Raji (cell line): Measurements from ENCODE around the gene ARMC9.

Experiments
- POLR2A ChIP-seq: IDR thresholded peaks from 2 replicates; pipeline ENCODE4 v1.6.1; 2011; ENCODE audit warnings: low read depth, low read length, control low read depth; ENCODE audit not compliant: insufficient read depth

The ARMC9 gene, protein sequence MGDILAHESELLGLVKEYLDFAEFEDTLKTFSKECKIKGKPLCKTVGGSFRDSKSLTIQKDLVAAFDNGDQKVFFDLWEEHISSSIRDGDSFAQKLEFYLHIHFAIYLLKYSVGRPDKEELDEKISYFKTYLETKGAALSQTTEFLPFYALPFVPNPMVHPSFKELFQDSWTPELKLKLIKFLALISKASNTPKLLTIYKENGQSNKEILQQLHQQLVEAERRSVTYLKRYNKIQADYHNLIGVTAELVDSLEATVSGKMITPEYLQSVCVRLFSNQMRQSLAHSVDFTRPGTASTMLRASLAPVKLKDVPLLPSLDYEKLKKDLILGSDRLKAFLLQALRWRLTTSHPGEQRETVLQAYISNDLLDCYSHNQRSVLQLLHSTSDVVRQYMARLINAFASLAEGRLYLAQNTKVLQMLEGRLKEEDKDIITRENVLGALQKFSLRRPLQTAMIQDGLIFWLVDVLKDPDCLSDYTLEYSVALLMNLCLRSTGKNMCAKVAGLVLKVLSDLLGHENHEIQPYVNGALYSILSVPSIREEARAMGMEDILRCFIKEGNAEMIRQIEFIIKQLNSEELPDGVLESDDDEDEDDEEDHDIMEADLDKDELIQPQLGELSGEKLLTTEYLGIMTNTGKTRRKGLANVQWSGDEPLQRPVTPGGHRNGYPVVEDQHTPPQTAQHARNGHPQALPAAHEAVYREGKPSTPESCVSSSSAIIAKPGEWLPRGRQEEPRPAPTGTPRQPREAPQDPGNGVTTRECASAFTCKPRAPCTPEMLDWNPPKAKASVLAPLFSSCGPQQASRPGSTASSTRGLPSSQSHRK

GRCh38 chr2:231198291-231199173 lies at the start of gene ARMC9:
Gene ARMC9, plus strand, starts transcription at chr2:231198631. Its CDS starts 7,608 bp downstream, at chr2:231206239.
- peak; percentile 97 for TF ChIP-seq POLR2A

GRCh38 chr2:231152800-231153557 lies 45.5 kb upstream of the ARMC9 start:
- no peak for TF ChIP-seq POLR2A

DNA sequence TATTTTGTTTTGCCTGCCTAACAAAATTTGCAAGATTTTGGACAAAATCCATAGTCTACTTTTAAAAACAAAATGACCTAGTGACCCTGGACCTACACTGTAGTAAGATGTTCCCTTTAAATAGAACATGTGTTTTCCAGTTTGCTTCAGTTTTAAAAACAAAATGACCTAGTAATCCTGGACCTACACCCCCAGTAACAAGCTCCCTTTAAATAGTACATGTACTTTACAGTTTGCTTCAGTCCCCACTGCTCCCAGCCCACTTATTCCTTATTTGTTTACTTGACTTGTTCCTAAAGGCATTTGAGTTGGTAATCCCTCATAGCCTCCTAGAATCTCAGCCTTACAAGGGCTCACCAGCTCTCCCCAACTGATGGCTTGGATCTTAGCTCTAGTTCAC lies 39.1 kb upstream of the ARMC9 start:
- TF ChIP-seq POLR2A, result no peak

GRCh38 chr2:231160701-231161100 lies 37.7 kb upstream of the ARMC9 start:
- TF ChIP-seq POLR2A, result no peak

DNA sequence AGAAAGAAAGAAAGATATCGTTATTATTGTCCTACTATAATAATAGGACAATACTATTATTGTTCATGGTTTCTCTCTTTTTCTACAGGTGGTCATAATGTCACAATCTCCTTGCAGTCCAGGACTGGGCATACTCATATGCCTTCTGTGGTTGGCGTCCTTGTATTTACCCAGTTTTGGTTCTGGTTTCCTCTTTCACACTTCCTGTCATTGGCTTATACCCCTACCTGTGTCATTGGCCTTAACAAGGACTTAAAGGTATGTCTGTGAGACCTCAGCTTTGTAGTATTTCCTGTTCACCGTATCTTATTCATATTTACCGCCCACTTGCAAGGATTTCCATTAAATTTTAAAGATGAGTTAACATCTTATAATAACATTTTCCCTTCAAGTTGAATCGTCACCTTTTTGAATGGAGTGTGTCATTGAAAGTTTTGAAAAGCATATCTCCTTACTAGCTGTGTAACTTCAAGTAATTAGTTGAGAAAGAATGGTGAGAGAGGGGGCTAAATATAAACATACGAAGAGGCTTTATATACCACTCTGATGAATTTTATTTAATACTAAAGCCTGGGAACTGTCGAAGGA lies 37.1 kb upstream of the ARMC9 start:
- TF ChIP-seq POLR2A, result no peak

DNA sequence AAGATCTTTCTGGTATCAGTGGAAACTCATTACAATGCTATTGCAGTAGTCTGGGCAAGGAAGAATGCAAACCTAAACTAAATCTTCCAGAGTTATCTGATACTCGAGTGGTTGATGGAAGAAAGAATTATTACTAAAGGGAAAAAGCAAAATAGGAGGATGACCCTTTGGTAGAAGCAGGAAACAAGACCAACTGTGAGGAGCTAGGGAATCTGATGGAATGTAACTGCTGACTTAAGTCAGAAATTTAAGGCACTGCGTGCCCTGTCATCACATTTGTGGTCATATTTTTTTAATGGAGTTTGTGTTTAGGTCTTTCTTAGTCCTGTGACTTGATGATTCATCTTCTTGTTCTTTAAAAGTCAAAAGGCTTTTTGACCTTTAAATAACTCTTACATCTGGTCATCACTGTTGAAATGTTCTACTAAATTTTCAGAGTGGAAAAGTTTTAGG lies 36.5 kb upstream of the ARMC9 start:
- TF ChIP-seq POLR2A, result no peak

DNA sequence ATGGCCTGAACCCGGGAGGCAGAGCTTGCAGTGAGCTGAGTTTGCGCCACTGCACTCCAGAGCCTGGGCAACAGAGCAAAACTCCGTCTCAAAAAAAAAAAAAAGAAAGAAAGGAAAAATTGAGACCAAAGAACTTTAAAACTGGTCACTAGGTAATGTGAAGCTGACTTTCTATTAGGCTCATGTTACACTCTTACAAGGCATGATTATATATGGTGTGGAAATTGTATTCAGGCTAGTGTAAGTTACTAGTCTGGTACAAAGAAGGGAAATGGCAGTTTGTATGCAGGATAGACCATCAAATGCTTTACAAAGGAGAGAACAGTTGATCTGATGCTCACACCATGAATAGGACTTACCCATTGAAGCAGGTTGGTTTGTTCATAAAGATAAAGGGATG lies 35.4 kb upstream of the ARMC9 start:
- TF ChIP-seq POLR2A, result no peak

DNA sequence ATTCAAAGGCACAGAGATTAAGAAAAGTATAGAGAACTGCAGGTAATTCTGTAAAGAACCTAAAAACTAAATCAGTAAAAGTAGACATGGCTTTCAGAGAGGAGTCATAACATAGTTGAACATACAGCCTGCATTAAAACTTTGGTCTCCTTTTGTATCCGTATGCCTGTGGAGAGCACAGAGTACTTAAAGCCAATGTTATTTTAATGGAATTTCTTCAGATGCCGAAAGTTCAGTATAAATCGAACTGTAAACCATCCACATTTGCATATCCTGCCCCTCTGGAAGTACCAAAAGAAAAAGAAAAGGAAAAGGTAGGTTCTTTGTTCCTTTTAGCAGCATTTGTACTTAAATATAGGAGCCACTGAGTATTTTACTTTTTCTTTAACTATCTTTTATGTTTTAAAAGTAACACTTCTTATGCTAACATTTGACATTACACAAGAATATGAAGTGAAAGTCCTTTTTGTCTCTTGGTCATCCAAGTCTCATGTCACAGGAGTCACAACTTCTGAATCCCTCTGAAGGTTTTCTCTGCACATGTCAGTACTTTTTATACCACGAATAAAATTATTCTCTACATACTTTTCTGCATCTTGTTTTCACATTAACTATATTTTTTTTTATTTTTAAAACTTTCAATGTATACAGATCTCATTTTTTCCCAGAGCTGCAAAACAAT lies 34.9 kb upstream of the ARMC9 start:
- TF ChIP-seq POLR2A, result no peak

GRCh38 chr2:231167745-231168459 lies 30.5 kb upstream of the ARMC9 start:
- TF ChIP-seq POLR2A, result no peak

DNA sequence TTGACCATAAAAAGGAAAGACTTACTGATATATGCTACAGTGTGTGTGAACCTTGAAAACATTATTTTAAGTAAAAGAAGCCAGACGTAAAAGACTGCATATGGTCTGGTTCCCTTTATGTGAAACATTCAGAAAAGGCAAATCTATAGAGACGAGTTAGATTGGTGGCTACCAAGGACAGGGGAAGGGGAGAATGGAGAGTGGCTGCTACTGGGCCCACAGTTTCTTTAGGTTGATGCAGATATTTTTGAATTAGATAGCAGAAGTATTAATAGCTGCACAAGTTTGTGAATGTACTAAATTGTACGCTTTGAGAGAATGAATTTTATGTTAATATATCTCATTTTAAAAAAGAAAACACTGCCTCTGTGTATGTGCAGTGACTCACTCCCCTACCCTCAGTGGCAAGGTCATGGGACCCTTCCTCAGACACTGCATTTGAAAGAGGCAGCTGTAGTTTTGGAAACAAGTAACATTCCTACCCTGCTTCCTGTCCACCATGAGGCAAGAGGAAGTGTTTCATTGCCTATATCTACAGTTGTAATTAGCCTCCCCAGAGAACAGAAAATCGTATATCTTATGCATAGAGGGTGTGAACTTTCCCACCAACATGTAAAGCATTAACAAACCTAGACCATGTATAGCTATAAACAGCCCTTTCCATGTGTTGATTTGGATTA lies 29.8 kb upstream of the ARMC9 start:
- no peak for TF ChIP-seq POLR2A

DNA sequence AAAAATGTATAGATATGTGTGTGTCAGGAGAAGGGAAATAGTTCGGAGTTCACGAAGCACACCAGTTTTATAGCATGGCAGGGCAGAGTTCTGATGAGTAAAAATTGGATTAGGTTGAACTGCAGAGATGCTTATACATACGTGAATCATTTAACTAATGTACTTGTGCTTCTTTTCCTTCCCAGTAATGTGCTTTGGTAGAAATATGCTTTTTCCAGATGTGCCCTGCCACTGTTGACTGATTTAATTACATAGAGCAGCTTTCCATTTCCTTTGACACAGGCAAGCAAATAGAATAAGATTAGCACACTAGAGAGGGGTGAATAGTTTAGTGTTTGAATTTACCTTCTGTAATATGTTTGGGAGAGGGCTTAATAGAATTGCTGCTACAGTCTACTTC lies 28.9 kb upstream of the ARMC9 start:
- no peak for TF ChIP-seq POLR2A

- TF ChIP-seq POLR2A, result no peak
These were observed 28.4 kb upstream of the ARMC9 start for GRCh38 chr2:231170055-231170454.
